Stimulated activated CD8-positive, alpha-beta memory T cell treated with anti-CD3 and anti-CD28 coated beads, Interleukin-4, amount 100 ng/mL, for 4 hours (primary cell): ENCODE measurements around the gene CAV3.

Source experiments
- DNase-seq, 2 donors: peaks; one replicate each; pipeline ENCODE4 v3.0.0-alpha.2; 2020; ENCODE audit warnings: low read depth in 2 of 2, low spot score in 1 of 2

The CAV3 gene

DNA sequence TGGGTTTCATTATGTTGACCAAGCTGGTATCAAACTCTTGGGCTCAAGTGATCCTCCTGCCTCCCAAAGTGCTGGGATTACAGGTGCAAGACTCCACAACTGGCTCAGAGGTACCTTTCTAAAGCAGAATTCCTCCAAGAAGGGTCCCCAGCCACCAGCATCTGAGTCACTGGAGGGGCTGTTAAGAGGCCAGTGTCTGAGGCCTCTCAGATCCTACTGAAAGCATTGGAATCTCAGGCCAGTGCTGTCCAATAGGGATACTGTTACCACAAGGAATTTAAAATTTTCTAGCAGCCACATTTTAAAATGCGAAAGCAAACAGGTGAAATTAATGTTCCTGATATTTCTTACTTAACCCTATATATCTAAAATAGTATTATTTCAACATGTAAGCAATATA, 1.3 kb downstream of the CAV3 start:
- DNase-seq, result no peak

DNA sequence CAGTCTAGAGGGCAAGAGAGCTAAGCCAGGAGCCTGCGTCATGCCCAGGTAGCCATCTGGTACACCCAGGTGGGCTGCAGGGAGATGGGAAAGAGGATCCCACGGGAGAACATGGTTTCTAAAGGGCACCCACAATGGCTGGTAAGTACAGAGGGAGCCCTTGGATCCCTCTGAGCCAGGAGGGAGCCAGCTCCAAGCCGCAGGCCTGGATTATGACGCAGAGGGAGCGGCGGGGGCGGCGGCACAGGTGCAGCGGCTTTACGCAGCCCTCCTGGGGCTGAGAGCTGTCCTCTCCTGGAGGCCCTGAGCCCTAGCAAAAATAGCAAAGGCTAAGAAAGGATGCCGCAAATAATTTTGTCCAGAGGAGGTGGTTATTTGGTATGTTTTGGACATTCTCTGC, 2.8 kb downstream of the CAV3 start:
- DNase-seq, result no peak

DNA sequence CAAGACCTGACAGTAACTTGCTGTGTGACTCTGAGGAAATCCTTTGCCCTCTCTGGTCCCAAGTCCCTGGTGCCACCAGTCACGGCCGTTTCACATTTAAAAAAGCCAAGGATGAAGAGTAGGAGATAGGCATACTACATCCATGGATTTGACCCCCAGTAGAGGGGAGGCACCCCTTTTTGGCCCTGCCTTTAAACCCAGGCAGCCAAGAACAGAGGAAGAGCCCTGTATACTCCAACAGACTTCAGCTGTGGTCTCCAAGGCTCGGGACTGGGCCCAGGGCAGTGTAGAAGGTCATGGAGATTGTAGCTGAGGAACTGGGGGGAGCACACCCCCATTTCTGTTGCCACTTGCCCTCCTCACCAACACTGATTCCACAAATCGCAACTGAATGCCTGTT, 3.7 kb downstream of the CAV3 start:
- DNase-seq, result no peak

- no peak for DNase-seq
Observed at GRCh38 chr3:8737823-8738222, 4.2 kb downstream of the CAV3 start.

GRCh38 chr3:8738639-8739038, 5.0 kb downstream of the CAV3 start:
- no peak for DNase-seq

GRCh38 chr3:8739757-8740504, 6.3 kb downstream of the CAV3 start:
- no peak for DNase-seq

DNA sequence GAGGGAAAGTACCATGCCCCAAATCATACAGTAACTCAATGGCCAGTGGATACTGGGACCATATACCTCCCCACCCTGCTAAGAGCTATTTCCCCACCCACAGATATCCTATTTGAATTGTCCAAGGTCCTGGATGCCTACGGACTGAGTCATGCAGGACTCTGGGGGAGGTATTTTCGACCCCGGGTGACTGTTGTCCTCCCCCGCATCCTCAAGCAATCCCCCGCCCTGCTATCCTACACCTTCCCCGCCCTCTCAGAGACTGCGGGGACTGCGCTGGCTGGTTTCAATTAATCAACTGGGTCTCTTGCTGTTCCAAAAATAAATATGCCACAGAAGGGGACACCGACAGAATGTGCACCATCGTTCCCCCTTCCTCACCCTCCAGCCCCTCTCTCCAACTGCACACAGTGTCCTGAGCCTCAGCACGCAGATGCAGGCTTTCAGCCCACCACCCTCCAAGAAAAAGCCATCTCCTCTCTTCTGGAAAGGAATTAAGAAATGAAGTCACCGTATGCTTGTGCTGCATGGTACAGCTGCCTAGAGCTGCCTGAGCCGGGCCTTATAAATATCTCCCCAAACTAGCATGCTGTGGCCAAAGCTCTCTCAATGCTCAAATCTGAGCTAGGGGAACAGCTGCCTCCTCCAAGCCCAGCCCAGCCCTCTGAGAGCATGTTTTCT, 8.1 kb downstream of the CAV3 start:
- no peak for DNase-seq

GRCh38 chr3:8743021-8743601, 9.5 kb downstream of the CAV3 start:
- no peak for DNase-seq

- no peak for DNase-seq
Observed at GRCh38 chr3:8743911-8744310, 10.3 kb downstream of the CAV3 start.

GRCh38 chr3:8745619-8746370, 12.2 kb downstream of the CAV3 start:
- DNase-seq, result no peak

GRCh38 chr3:8746780-8747345, 13.3 kb downstream of the CAV3 start:
- DNase-seq, result no peak

DNA sequence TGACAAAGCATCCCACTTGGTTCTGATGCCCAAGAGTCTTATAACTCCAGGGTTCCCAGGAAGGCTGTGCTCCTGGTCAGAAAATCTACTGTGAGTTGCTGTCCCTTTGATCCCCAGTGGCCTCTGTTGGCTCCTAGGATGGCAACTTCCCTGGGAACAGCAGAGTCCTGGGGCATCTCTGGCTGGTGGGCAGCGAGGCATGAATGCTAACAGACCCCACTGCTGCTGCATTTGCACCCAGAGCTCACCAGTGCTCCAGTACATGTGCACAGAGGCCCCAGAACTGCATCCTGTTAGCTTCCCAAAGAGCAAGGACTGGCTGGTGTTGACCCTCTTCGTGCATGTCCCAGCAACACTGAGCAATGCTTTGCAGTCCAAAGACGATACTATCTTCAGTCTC, 15.7 kb downstream of the CAV3 start:
- DNase-seq, result no peak

DNA sequence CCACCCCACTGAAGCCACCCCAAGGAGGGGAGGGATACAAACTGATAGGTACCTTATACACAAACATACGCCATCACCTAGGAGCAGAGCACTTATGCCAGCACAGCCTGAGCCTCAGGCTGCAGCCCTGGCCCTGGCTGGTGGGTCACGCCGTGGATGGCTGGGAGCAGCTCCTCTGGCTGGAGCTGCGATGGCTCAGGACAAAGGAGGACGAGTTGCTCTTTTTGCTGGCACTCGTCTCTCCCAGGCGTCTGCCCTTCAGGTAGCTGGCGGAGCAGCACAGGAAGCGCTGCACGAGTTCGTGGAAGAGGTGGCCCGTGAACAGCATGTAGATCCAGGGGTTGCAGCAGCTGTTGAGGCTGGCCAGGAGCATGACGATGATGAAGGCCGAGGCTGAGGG, 19.2 kb downstream of the CAV3 start:
- DNase-seq, result no peak

DNA sequence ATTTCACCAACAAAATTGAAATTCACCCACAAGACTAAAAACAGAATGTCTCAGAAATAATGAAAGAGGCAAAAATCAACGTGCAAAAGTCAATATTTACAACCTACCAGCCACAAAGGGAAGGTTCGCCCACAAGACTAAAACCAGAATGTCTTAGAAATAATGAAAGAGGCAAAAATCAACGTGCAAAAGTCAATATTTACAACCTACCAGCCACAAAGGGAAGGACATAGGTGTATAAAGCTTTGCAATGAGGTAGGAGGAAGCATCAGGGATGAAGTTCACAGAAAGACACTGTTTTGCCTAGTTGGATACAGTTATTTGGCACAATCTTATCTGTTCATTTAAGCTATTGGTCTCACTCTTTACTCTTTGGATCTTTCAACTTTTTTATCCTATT, 21.5 kb downstream of the CAV3 start:
- DNase-seq, result no peak

GRCh38 chr3:8755564-8756237, 22.1 kb downstream of the CAV3 start:
- no peak for DNase-seq

DNA sequence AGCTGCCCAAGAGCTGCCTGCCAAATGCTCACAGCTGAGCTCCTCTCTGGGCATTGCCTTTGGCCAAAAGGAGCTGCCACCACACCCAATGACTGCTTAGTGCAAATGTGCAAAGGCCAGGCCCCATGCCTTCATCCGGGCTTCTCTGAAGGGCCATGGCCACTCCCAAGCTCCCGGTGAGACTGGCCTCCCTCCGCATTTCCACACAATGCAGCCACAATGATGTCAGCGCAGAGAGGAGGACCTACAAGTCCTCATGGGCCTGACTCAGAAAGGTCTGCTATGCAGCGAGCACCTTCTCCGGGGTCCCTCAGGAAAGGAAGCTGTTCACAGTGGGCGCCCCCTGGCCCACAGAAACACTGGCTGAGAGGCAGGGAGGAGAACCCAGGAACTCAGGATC, 23.1 kb downstream of the CAV3 start:
- no peak for DNase-seq

GRCh38 chr3:8757551-8758518, 24.2 kb downstream of the CAV3 start:
- DNase-seq, result no peak

GRCh38 chr3:8759038-8759707, 25.6 kb downstream of the CAV3 start:
- no peak for DNase-seq

DNA sequence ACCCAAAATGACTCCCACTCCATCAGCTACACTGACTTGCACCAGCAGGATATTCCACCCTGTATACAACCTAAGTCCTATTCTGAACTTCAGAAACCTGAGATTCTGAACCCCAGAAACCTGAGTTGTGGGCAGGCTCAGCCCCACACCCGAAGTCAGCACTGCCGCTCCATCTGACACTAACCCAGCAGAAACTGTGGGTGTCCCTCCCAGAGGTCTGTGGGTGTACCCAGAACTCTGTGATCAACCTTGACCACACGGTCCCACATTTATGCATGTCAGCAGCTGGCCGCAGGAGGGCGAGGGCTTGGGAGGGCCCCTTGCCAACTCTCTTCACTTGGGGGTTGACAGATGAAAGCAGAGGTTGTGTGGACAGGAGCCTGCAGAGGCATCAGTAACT, 26.5 kb downstream of the CAV3 start:
- DNase-seq, result no peak
